Lower lobe of right lung (tissue), 2 donors: ENCODE results near the gene TSEN34. TPM values are rescaled to one million over a fixed set of nuclear protein-coding genes. Genes with fewer than 3 reads are reported as not detected.
A peak's percentile ranks its signal among the peaks of the same experiment; 100 is the strongest.
"Not testable (repeated sequence)": the region's sequence is repeated elsewhere in the genome, so short reads cannot be mapped to it uniquely, and the experiment has no call there.

Experiments used
- ATAC-seq, 2 donors: fragments of 200-7000 bp; cut with Tn5 transposase; one replicate each; pipeline ENCODE4 v1.9.1; 2020 to 2022; ENCODE audit warnings: mild to moderate bottlenecking in 2 of 2, moderate library complexity in 2 of 2
- DNase-seq: peaks from one replicate; pipeline ENCODE4 v3.0.0-alpha.2; 2020
- H3K27ac ChIP-seq: fragments of 200-600 bp; one replicate; pipeline ENCODE4 v1.8.0; 2022
- H3K27me3 ChIP-seq: fragments of 200-600 bp; one replicate; pipeline ENCODE4 v1.8.0; 2022; ENCODE audit warnings: low read depth
- H3K36me3 ChIP-seq: fragments of 200-600 bp; one replicate; pipeline ENCODE4 v1.8.0; 2022; ENCODE audit warnings: mild to moderate bottlenecking
- H3K4me1 ChIP-seq: fragments of 200-600 bp; one replicate; pipeline ENCODE4 v1.8.0; 2022
- H3K4me3 ChIP-seq: fragments of 200-600 bp; one replicate; pipeline ENCODE4 v1.8.0; 2022; ENCODE audit warnings: mild to moderate bottlenecking
- H3K9me3 ChIP-seq: fragments of 200-600 bp; one replicate; pipeline ENCODE4 v1.8.0; 2022
- CTCF ChIP-seq: fragments of 200-600 bp; IDR thresholded peaks from one replicate; pipeline ENCODE4 v1.8.0; 2022; ENCODE audit warnings: antibody characterized with exemption, mild to moderate bottlenecking
- intact Hi-C: fragments of 100-400 bp; cut with DNase I; formaldehyde crosslinking; loops from one replicate; pipeline ENCODE4 v1.11.0; 2022
- total RNA-seq: library from RNA; stranded (reverse); fragmentation: NEBNext Ultra II Directional; extraction: Animal tissue kit (Norgen Biotek cat#: 25700); gene quantifications from one replicate; pipeline ENCODE4 v1.2.1, GENCODE V29; 2021
- donor health status: DM: no; HTN: yes; CAD: no; lungs with severe emphysema.

The TSEN34 gene
- total RNA-seq, 1 donor from 2014 or later: 33.8 TPM

- Histone ChIP-seq H3K27me3 (peaks cover 3% of the 10 kb centered on the region), H3K27ac (no peak overlapping the region), H3K9me3 (no peaks in the 10 kb centered on the region), H3K4me3 (no peak overlapping the region), H3K36me3 (peaks cover 10% of the 10 kb centered on the region), H3K4me1 (peaks cover 2% of the 10 kb centered on the region)
- no peak for TF ChIP-seq CTCF
- intact Hi-C loops: no loop called here
- ATAC-seq (no peak), DNase-seq (no peak)
Observed at GRCh38 chr19:54218259-54218658, 27.2 kb downstream of the TSEN34 start.

- peaks cover 8% of the 10 kb centered on the region for H3K4me1 ChIP-seq
- peaks cover 10% of the 10 kb centered on the region for H3K36me3 ChIP-seq
- TF ChIP-seq CTCF: no peak
- H3K27ac ChIP-seq: no peak overlapping the region
- intact Hi-C loops: no loop called here
- H3K4me3 ChIP-seq: no peak overlapping the region
- no peak for DNase-seq
- H3K9me3 ChIP-seq: no peaks in the 10 kb centered on the region
- ATAC-seq: no peak
- H3K27me3 ChIP-seq: peaks cover 3% of the 10 kb centered on the region
Observed at GRCh38 chr19:54218960-54219661, 28.0 kb downstream of the TSEN34 start.

GRCh38 chr19:54219702-54220101 is 28.6 kb downstream of the TSEN34 start:
- H3K4me3 ChIP-seq, DNase-seq, H3K4me1 ChIP-seq, ATAC-seq, H3K27ac ChIP-seq, H3K36me3 ChIP-seq, H3K9me3 ChIP-seq, H3K27me3 ChIP-seq, intact Hi-C loops: not testable (repeated sequence)

GRCh38 chr19:54221947-54222346 is 30.8 kb downstream of the TSEN34 start:
- H3K27me3 ChIP-seq, intact Hi-C loops, H3K27ac ChIP-seq, ATAC-seq, DNase-seq, H3K36me3 ChIP-seq, H3K9me3 ChIP-seq, H3K4me1 ChIP-seq: not testable (repeated sequence)
- peak overlapping the region; percentile 40 for H3K4me3 ChIP-seq

- Histone ChIP-seq H3K4me3 (peak within 1 kb of the TSS; percentile 40), H3K27ac (peak within 1 kb of the TSS; percentile 81)
- H3K27me3 ChIP-seq, H3K4me1 ChIP-seq, intact Hi-C loops, H3K9me3 ChIP-seq, H3K36me3 ChIP-seq: not testable (repeated sequence)
- ATAC-seq (peak; percentile 80 to 90), DNase-seq (peak; percentile 75)
Observed at GRCh38 chr19:54222474-54223276, 31.6 kb downstream of the TSEN34 start, which contains the start of gene LILRB3. Gene LILRB3, minus strand, starts transcription at chr19:54223007. Its CDS starts 31 bp downstream, at chr19:54222976.

GRCh38 chr19:54223277-54223936 is 32.3 kb downstream of the TSEN34 start:
- H3K27ac ChIP-seq: peak overlapping the region; percentile 81
- H3K36me3 ChIP-seq, H3K4me1 ChIP-seq, H3K9me3 ChIP-seq, H3K4me3 ChIP-seq, intact Hi-C loops, H3K27me3 ChIP-seq, DNase-seq: not testable (repeated sequence)
- ATAC-seq: peak; percentile 28 to 30

- H3K4me1 ChIP-seq, H3K4me3 ChIP-seq, H3K9me3 ChIP-seq, H3K36me3 ChIP-seq, DNase-seq, intact Hi-C loops, H3K27me3 ChIP-seq: not testable (repeated sequence)
- H3K27ac ChIP-seq: peak overlapping the region; percentile 81
- ATAC-seq: peak; percentile 14 to 18
Observed at GRCh38 chr19:54223937-54224281, 32.8 kb downstream of the TSEN34 start.

GRCh38 chr19:54224619-54225018 is 33.5 kb downstream of the TSEN34 start:
- intact Hi-C loops, H3K36me3 ChIP-seq, H3K9me3 ChIP-seq: not testable (repeated sequence)

More at GRCh38 chr19:54224619-54225018, 33.5 kb downstream of the TSEN34 start:
- not testable (repeated sequence) for H3K27me3 ChIP-seq, H3K27ac ChIP-seq, H3K4me1 ChIP-seq, H3K4me3 ChIP-seq, ATAC-seq, DNase-seq
